Sigmoid colon (tissue), 3 donors: ENCODE data around the gene DLGAP3.

ENCODE experiments used
- POLR2A ChIP-seq, 2 donors: fragments of 450-650 bp; IDR thresholded peaks; one replicate each; pipeline ENCODE4 v1.6.1; 2016; ENCODE audit warnings: antibody characterized with exemption in 2 of 2, mild to moderate bottlenecking in 2 of 2, moderate library complexity in 2 of 2
- TF ChIP-seq, protein P1 (sequence below), 4 experiments: fragments of 450-650 bp in 3 of 4; fragments of 200-600 bp in 1 of 4; IDR thresholded peaks; one replicate each; pipeline ENCODE4 v1.5.1; 2016 to 2019; ENCODE audit warnings: antibody characterized with exemption in 4 of 4, mild to moderate bottlenecking in 3 of 4, moderate library complexity in 2 of 4

DNA sequence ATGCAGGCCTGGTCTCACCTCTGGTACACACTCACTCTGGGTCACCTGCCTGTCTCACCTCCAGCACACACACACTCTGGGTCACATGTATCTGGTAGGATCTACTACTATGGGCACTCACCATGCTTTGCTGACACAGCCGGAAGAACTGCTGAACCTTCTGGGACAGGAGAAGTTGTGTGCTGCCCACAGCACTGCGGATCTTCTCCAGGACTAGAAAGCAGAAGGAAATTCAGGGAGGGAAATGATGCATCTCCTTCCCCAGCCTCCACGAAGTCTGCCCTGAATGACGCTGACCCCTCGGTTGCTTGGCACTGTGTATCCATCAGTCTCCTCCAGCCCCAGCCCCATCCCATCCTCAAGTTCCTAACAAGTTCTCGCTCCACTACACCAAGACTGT is 62.0 kb downstream of the DLGAP3 start:
- TF ChIP-seq, protein P1, sequence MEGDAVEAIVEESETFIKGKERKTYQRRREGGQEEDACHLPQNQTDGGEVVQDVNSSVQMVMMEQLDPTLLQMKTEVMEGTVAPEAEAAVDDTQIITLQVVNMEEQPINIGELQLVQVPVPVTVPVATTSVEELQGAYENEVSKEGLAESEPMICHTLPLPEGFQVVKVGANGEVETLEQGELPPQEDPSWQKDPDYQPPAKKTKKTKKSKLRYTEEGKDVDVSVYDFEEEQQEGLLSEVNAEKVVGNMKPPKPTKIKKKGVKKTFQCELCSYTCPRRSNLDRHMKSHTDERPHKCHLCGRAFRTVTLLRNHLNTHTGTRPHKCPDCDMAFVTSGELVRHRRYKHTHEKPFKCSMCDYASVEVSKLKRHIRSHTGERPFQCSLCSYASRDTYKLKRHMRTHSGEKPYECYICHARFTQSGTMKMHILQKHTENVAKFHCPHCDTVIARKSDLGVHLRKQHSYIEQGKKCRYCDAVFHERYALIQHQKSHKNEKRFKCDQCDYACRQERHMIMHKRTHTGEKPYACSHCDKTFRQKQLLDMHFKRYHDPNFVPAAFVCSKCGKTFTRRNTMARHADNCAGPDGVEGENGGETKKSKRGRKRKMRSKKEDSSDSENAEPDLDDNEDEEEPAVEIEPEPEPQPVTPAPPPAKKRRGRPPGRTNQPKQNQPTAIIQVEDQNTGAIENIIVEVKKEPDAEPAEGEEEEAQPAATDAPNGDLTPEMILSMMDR (IDR thresholded peaks at IDR 0.05) = no peak
- no peak for TF ChIP-seq POLR2A (IDR thresholded peaks at IDR 0.05)
